ENCODE measurements around the gene GXYLT1. TPM values are rescaled to one million over a fixed set of nuclear protein-coding genes. Genes with fewer than 3 reads are reported as not detected.

The GXYLT1 gene
- total RNA-seq, 4 donors from 2014 or later = 11.3 to 36.2 (median 15.5) TPM

DNA sequence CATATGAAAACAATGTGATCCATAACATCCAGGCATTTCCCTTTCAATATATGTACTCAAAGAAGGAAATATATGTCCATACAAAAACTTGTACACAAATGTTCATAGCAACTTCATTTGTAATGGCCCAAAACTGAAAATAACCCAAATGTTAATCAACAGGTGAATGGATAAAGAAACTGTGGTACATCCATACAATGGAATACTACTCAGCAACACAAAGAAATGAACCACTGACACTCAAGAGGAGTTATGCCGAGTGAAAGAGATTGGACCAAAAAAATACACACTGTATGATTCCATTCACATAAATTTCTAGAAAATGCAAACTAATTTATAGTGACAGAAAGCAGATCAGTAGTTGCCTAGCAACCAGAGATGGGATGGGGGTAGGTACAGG is 30.3 kb upstream of the GXYLT1 start:
- no peak for DNase-seq
- Histone ChIP-seq H3K9me3 (no peaks in the 10 kb centered on the region), H3K27me3 (no peaks in the 10 kb centered on the region), H3K27ac (no peak overlapping the region), H3K4me3 (no peak overlapping the region), H3K4me1 (no peaks in the 10 kb centered on the region), H3K36me3 (no peaks in the 10 kb centered on the region)
- intact Hi-C loops (cut with DNase I; ENCODE audit: low total_unique reads) = no loop called here
- TF ChIP-seq POLR2A (IDR thresholded peaks at IDR 0.05) = no peak
- TF ChIP-seq, protein P1, sequence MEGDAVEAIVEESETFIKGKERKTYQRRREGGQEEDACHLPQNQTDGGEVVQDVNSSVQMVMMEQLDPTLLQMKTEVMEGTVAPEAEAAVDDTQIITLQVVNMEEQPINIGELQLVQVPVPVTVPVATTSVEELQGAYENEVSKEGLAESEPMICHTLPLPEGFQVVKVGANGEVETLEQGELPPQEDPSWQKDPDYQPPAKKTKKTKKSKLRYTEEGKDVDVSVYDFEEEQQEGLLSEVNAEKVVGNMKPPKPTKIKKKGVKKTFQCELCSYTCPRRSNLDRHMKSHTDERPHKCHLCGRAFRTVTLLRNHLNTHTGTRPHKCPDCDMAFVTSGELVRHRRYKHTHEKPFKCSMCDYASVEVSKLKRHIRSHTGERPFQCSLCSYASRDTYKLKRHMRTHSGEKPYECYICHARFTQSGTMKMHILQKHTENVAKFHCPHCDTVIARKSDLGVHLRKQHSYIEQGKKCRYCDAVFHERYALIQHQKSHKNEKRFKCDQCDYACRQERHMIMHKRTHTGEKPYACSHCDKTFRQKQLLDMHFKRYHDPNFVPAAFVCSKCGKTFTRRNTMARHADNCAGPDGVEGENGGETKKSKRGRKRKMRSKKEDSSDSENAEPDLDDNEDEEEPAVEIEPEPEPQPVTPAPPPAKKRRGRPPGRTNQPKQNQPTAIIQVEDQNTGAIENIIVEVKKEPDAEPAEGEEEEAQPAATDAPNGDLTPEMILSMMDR (IDR thresholded peaks at IDR 0.05) = no peak

DNA sequence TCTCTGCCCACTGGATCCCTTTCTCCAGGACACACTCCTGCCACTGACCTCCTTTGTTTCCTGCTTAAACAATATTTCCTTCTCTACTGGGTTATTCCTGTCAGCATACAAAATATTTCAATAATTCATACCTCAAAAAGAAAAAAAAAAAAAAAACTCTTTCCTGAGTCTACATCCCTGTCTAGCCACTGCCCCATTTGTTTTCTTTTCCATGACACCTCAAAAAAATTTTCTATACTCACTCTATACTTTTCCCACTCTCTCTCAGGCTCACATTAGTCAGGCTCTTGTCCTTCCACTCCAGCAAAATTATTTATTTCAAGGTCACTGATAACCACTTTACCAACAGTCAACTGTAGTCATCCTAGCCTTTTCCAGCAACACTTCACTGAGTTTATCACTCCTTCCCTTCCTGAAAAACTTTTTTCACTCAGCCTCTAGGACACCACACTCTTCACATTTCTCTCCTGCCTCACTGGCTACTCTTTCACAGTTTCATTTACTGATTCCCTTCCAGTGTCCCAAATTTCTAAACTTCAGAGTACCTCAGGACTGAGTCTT is 29.4 kb upstream of the GXYLT1 start:
- TF ChIP-seq POLR2A (IDR thresholded peaks at IDR 0.05) = no peak
- TF ChIP-seq, protein P1 (IDR thresholded peaks at IDR 0.05) = no peak
- Histone ChIP-seq H3K27ac (no peak overlapping the region), H3K36me3 (no peaks in the 10 kb centered on the region), H3K4me3 (no peak overlapping the region), H3K27me3 (no peaks in the 10 kb centered on the region), H3K9me3 (no peaks in the 10 kb centered on the region), H3K4me1 (no peaks in the 10 kb centered on the region)
- no peak for DNase-seq
- intact Hi-C loops (cut with DNase I; ENCODE audit: low total_unique reads) = no loop called here

DNA sequence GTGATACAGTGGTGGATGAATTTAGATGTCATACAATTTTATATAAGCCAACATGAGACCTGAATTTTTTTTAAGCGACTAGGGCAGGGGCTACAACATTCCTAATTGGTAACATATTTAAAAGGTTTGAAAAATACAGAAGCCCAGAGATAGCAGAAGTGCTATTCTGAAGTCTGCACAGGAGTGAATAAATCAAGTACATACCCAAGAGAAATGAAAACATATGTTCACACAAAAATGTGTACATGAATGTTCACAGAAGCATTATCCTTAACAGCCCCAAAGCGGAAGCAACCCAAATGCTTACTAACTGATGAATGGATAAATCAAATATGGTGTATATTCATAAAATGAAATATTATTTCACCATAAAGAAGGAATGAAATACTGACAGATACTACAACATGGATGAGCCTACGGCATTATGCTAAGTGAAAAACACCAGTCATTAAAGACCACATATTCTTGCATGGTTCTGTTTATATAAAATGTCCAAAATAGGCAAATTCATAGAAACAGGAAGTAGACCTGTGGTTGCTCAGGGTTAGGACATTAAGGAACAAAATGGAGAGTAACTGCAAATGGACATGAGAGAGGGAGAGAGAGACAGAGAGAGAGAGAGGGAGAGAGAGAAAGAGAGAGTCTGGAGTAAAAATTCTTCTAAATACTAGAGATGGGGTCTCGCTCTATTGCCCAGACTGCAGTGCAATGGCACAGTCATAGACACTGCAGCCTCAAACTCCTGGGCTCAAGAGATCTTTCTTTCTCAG is 28.0 kb upstream of the GXYLT1 start:
- Histone ChIP-seq H3K9me3 (no peaks in the 10 kb centered on the region), H3K27ac (no peak overlapping the region), H3K4me3 (no peak overlapping the region), H3K36me3 (no peaks in the 10 kb centered on the region), H3K4me1 (no peaks in the 10 kb centered on the region), H3K27me3 (no peaks in the 10 kb centered on the region)
- intact Hi-C loops (cut with DNase I; ENCODE audit: low total_unique reads) = no loop called here
- DNase-seq = no peak
- no peak for TF ChIP-seq POLR2A (IDR thresholded peaks at IDR 0.05)
- TF ChIP-seq, protein P1 (IDR thresholded peaks at IDR 0.05) = no peak

DNA sequence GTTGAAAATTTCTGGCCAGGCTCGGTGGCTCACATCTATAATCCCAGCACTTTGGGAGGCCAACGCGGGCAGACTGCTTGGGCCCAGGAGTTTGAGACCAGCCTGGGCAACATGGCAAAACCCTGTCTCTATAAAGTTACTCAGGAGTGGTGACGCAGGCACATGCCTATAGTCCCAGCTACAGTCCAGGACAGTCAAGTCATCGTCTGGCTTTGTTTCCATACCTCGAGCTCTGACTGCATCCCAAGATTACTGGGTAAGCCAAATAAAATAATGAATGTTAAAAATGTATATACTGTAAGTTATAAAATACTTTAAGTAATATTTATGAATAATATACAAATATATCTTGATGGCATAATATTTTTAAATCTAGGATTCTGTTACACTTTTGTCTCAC is 23.0 kb upstream of the GXYLT1 start:
- Histone ChIP-seq H3K27ac (no peak overlapping the region), H3K9me3 (no peaks in the 10 kb centered on the region), H3K36me3 (no peaks in the 10 kb centered on the region), H3K4me1 (no peaks in the 10 kb centered on the region), H3K4me3 (no peak overlapping the region), H3K27me3 (no peaks in the 10 kb centered on the region)
- TF ChIP-seq POLR2A (IDR thresholded peaks at IDR 0.05) = no peak
- TF ChIP-seq, protein P1 (IDR thresholded peaks at IDR 0.05) = no peak
- intact Hi-C loops (cut with DNase I; ENCODE audit: low total_unique reads) = no loop called here
- no peak for DNase-seq

DNA sequence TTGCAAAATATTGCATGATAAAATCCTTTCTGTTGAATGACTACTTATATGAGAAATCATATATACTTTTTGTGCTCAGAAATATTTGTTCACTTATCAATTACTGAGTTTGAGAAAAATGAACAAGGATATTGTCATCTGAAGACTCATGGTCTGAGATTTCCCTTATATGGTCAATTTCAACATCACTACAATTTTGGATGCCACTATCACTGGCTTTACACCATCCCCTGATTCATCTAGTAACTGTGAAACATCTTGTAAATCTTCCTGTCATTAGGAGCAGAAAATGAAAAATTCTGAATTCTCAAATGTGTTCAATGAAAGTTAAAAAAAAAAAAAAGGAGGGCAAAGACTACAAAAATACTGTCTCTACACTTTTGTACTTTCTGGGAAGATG is 21.8 kb upstream of the GXYLT1 start:
- intact Hi-C loops (cut with DNase I; ENCODE audit: low total_unique reads) = no loop called here
- no peak overlapping the region for H3K4me3 ChIP-seq
- H3K27me3 ChIP-seq = no peaks in the 10 kb centered on the region
- DNase-seq = no peak
- TF ChIP-seq, protein P1 (IDR thresholded peaks at IDR 0.05) = no peak
- no peak for TF ChIP-seq POLR2A (IDR thresholded peaks at IDR 0.05)
- no peaks in the 10 kb centered on the region for H3K4me1 ChIP-seq
- H3K9me3 ChIP-seq = no peaks in the 10 kb centered on the region
- no peak overlapping the region for H3K27ac ChIP-seq
- no peaks in the 10 kb centered on the region for H3K36me3 ChIP-seq
